ENCODE data around the gene FTO.

Gene FTO

GRCh38 chr16:54140057-54140787 lies 436.3 kb downstream of the FTO start:
- Histone ChIP-seq H3K36me3 (replicated peaks) (no peaks in the 10 kb centered on the region), H3K4me3 (ENCODE audit: low read depth, low read length) (no peak overlapping the region), H3K27me3 (replicated peaks) (no peaks in the 10 kb centered on the region), H3K27ac (no peak overlapping the region)
- TF ChIP-seq, protein P1, sequence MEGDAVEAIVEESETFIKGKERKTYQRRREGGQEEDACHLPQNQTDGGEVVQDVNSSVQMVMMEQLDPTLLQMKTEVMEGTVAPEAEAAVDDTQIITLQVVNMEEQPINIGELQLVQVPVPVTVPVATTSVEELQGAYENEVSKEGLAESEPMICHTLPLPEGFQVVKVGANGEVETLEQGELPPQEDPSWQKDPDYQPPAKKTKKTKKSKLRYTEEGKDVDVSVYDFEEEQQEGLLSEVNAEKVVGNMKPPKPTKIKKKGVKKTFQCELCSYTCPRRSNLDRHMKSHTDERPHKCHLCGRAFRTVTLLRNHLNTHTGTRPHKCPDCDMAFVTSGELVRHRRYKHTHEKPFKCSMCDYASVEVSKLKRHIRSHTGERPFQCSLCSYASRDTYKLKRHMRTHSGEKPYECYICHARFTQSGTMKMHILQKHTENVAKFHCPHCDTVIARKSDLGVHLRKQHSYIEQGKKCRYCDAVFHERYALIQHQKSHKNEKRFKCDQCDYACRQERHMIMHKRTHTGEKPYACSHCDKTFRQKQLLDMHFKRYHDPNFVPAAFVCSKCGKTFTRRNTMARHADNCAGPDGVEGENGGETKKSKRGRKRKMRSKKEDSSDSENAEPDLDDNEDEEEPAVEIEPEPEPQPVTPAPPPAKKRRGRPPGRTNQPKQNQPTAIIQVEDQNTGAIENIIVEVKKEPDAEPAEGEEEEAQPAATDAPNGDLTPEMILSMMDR (IDR thresholded peaks at IDR 0.05; ENCODE audit: low read depth, low read length, missing control alignments), result peak; percentile 42
- in situ Hi-C loops (cut with HindIII; ENCODE audit: low pct_ligation_motif_present, low sequenced_read_pairs), result no loop called here
- peak; percentile 63 for DNase-seq

- H3K4me3 ChIP-seq (ENCODE audit: low read depth, low read length), result no peak overlapping the region
- no peaks in the 10 kb centered on the region for H3K36me3 ChIP-seq (replicated peaks)
- no peaks in the 10 kb centered on the region for H3K27me3 ChIP-seq (replicated peaks)
- no peak overlapping the region for H3K27ac ChIP-seq
- TF ChIP-seq, protein P1 (IDR thresholded peaks at IDR 0.05; ENCODE audit: low read depth, low read length, missing control alignments), result no peak
- DNase-seq, result no peak
- in situ Hi-C loops (cut with HindIII; ENCODE audit: low pct_ligation_motif_present, low sequenced_read_pairs), result no loop called here
Observed at GRCh38 chr16:54140788-54141136, 436.8 kb downstream of the FTO start.

DNA sequence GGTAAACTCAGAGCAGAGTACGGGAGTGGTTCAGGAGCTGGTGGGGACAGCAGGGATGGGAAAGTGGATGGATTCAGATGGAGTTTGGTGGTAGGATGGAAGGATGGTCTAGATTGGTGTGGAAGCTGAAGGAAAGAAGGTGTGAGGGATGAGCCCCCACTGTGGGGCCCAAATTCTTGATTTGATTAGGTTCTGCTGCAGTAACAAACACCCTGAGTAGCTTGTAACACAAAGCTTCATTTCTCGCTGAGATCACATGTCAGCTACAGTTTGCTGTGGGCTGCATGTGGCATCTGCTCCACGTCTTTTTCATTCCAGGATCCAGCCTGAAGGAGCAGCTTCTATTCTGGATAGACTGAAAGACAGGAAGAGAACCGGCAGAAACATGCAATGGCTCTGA lies 438.8 kb downstream of the FTO start:
- TF ChIP-seq, protein P1 (IDR thresholded peaks at IDR 0.05; ENCODE audit: low read depth, low read length, missing control alignments), result no peak
- H3K27ac ChIP-seq, result no peak overlapping the region
- H3K4me3 ChIP-seq (ENCODE audit: low read depth, low read length), result no peak overlapping the region
- no peaks in the 10 kb centered on the region for H3K27me3 ChIP-seq (replicated peaks)
- in situ Hi-C loops (cut with HindIII; ENCODE audit: low pct_ligation_motif_present, low sequenced_read_pairs), result no loop called here
- no peaks in the 10 kb centered on the region for H3K36me3 ChIP-seq (replicated peaks)
- no peak for DNase-seq

- H3K4me3 ChIP-seq (ENCODE audit: low read depth, low read length), result no peak overlapping the region
- in situ Hi-C loops (cut with HindIII; ENCODE audit: low pct_ligation_motif_present, low sequenced_read_pairs), result no loop called here
- H3K27me3 ChIP-seq (replicated peaks), result no peaks in the 10 kb centered on the region
- no peak overlapping the region for H3K27ac ChIP-seq
- TF ChIP-seq, protein P1 (IDR thresholded peaks at IDR 0.05; ENCODE audit: low read depth, low read length, missing control alignments), result no peak
- no peaks in the 10 kb centered on the region for H3K36me3 ChIP-seq (replicated peaks)
- no peak for DNase-seq
Observed at GRCh38 chr16:54143410-54143809, 439.5 kb downstream of the FTO start.

- in situ Hi-C loops (cut with HindIII; ENCODE audit: low pct_ligation_motif_present, low sequenced_read_pairs), result no loop called here
- Histone ChIP-seq H3K27me3 (replicated peaks) (no peaks in the 10 kb centered on the region), H3K36me3 (replicated peaks) (no peaks in the 10 kb centered on the region), H3K27ac (no peak overlapping the region), H3K4me3 (ENCODE audit: low read depth, low read length) (no peak overlapping the region)
- no peak for DNase-seq
- TF ChIP-seq, protein P1 (IDR thresholded peaks at IDR 0.05; ENCODE audit: low read depth, low read length, missing control alignments), result no peak
Observed at GRCh38 chr16:54143934-54144571, 440.1 kb downstream of the FTO start.

Measured in brain microvascular endothelial cell (primary cell).